Left colon (tissue), 2 donors: Measurements from ENCODE around the gene SPATA31D1. TPM values are rescaled to one million over a fixed set of nuclear protein-coding genes. Genes with fewer than 3 reads are reported as not detected.
A peak's percentile ranks its signal among the peaks of the same experiment; 100 is the strongest.
"Not testable (repeated sequence)": the region's sequence is repeated elsewhere in the genome, so short reads cannot be mapped to it uniquely, and the experiment has no call there.

ENCODE experiments used
- ATAC-seq: fragments of 200-7000 bp; cut with Tn5 transposase; one replicate; pipeline ENCODE4 v1.9.1; 2020; ENCODE audit warnings: mild to moderate bottlenecking, moderate library complexity
- DNase-seq, 2 donors: peaks; one replicate each; pipeline ENCODE4 v3.0.0-alpha.2; 2020
- intact Hi-C, 2 donors: fragments of 100-400 bp; cut with DNase I in 1 of 2; cut with micrococcal nuclease in 1 of 2; formaldehyde crosslinking; loops; one replicate each; pipeline versions ENCODE4 v1.11.2 to v1.14.0; 2022; cut with DNase I, micrococcal nuclease
- long read RNA-seq: library from polyadenylated mRNA; unstranded; transcript quantifications from one replicate; pipeline ENCODE4 v2.0.0, GENCODE V29; 2021
- total RNA-seq, 2 donors: library from RNA; stranded (reverse); fragmentation: NEBNext Ultra II Directional; extraction: Animal tissue kit (Norgen Biotek cat#: 25700); gene quantifications; one replicate each; pipeline ENCODE4 v1.2.1, GENCODE V29; 2021
- donor health status: DM: no; HTN: no; CAD: no.
- donor health status: DM: yes; HTN: yes; CAD: no.

SPATA31D1 gene
- not detected for total RNA-seq
- long read RNA-seq, result 0 reads

- DNase-seq, intact Hi-C loops, ATAC-seq: not testable (repeated sequence)
Measured at GRCh38 chr9:81988472-81988871, at the start of gene SPATA31D1. SPATA31D1 (plus strand) TSS chr9:81988772; CDS start chr9:81988819, 47 bp downstream.

GRCh38 chr9:81943393-81943792 lies 45.2 kb upstream of the SPATA31D1 start, which contains the start of gene SPATA31D3:
SPATA31D3 (plus strand) TSS chr9:81943500; CDS start chr9:81943586, 86 bp downstream.
- ATAC-seq, intact Hi-C loops, DNase-seq: not testable (repeated sequence)

GRCh38 chr9:81948650-81949049 lies 39.9 kb upstream of the SPATA31D1 start:
- ATAC-seq, intact Hi-C loops, DNase-seq: not testable (repeated sequence)

GRCh38 chr9:81953096-81953495 lies 35.5 kb upstream of the SPATA31D1 start:
- ATAC-seq, result no peak
- intact Hi-C loops, result no loop called here

GRCh38 chr9:81955625-81956024 lies 32.9 kb upstream of the SPATA31D1 start:
- intact Hi-C loops, result no loop called here
- ATAC-seq, result no peak
- DNase-seq, result no peak

More at GRCh38 chr9:81953096-81953495, 35.5 kb upstream of the SPATA31D1 start:
- DNase-seq, result no peak

- ATAC-seq, result no peak
- intact Hi-C loops, result no loop called here
- DNase-seq, result no peak
Measured at GRCh38 chr9:81964218-81965171, 24.1 kb upstream of the SPATA31D1 start.

- no peak for ATAC-seq
- intact Hi-C loops, result no loop called here
- no peak for DNase-seq
Measured at GRCh38 chr9:81968026-81968425, 20.5 kb upstream of the SPATA31D1 start.

- intact Hi-C loops, result no loop called here
- DNase-seq (no peak), ATAC-seq (no peak)
Measured at GRCh38 chr9:81969971-81970370, 18.6 kb upstream of the SPATA31D1 start.

- DNase-seq (no peak), ATAC-seq (no peak)
- intact Hi-C loops, result no loop called here
Measured at GRCh38 chr9:81971727-81972126, 16.8 kb upstream of the SPATA31D1 start.

- DNase-seq, result no peak
- no peak for ATAC-seq
- intact Hi-C loops, result no loop called here
Measured at GRCh38 chr9:81974764-81975163, 13.8 kb upstream of the SPATA31D1 start.

- intact Hi-C loops, result no loop called here
- ATAC-seq, result no peak
- DNase-seq, result no peak
Measured at GRCh38 chr9:81976351-81976750, 12.2 kb upstream of the SPATA31D1 start.

GRCh38 chr9:81979196-81979595 lies 9.4 kb upstream of the SPATA31D1 start:
- DNase-seq, result no peak
- no peak for ATAC-seq
- intact Hi-C loops, result no loop called here

- ATAC-seq, result no peak
- intact Hi-C loops, result no loop called here
- DNase-seq, result no peak
Measured at GRCh38 chr9:81980568-81980967, 8.0 kb upstream of the SPATA31D1 start.

GRCh38 chr9:81981883-81982282 lies 6.7 kb upstream of the SPATA31D1 start:
- DNase-seq, result no peak
- intact Hi-C loops, result no loop called here
- no peak for ATAC-seq

- ATAC-seq (no peak), DNase-seq (no peak)
- intact Hi-C loops, result no loop called here
Measured at GRCh38 chr9:81984928-81985327, 3.6 kb upstream of the SPATA31D1 start.

- no peak for ATAC-seq
- intact Hi-C loops, result no loop called here
- no peak for DNase-seq
Measured at GRCh38 chr9:81986051-81986450, 2.5 kb upstream of the SPATA31D1 start.

- DNase-seq (no peak), ATAC-seq (no peak)
- intact Hi-C loops, result no loop called here
Measured at GRCh38 chr9:81989700-81990099, 1.1 kb downstream of the SPATA31D1 start.

- DNase-seq (no peak), ATAC-seq (no peak)
- intact Hi-C loops, result no loop called here
Measured at GRCh38 chr9:81993656-81994055, 5.1 kb downstream of the SPATA31D1 start.

GRCh38 chr9:81999806-82000205 lies 11.2 kb downstream of the SPATA31D1 start:
- peak; percentile 80 for ATAC-seq
- peak in 1 of 2 donors; percentile 7 for DNase-seq
- intact Hi-C loops, result no loop called here

- intact Hi-C loops, result no loop called here
- DNase-seq (no peak), ATAC-seq (no peak)
Measured at GRCh38 chr9:82010711-82011110, 22.1 kb downstream of the SPATA31D1 start.
